Esophagus mucosa (tissue), 1 donor: ENCODE results near the gene AVPR2. TPM values are rescaled to one million over a fixed set of nuclear protein-coding genes. Genes with fewer than 3 reads are reported as not detected.

Experiments
- ATAC-seq: fragments of 200-7000 bp; cut with Tn5 transposase; one replicate; pipeline ENCODE4 v1.9.1; 2020
- total RNA-seq: library from RNA; stranded (reverse); gene quantifications from one replicate; pipeline ENCODE4 v1.2.4, GENCODE V29; 2023
- donor health status: DM: yes; HTN: yes; CAD: no.

AVPR2 gene
- total RNA-seq, 1 donor from 2014 or later, result 0.20 TPM

DNA sequence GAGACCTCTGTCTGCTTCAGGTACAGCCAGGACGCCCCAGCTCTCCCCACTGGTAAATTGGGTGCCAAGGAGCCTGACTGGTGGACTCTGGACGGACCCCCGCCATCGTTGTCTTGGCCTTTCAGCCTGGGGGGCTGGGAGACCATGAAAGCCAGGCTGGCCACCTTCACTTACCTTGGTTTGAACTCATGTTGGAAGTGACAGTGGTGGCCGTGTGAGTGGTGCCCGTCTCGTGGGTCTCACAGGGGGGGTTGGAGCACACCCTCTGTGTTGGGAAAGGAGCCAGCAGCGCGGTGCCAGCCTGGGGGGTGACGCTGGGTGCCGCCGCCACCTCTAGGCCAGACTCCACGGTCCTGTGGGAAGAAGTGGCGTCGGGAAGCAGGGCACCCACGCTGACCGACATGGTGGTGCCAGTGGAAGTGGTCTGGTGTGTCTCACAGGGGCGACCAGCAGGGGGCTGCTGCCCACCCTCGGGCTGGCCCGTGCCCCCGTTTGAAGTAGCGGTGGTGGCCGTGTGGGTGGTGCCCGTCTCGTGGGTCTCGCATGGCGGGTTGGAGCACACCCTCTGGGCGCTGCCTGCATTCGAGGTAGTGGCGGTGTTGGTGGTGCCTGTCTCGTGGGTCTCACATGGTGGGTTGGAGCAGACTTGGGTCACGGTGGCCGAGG is 49.6 kb downstream of the AVPR2 start:
- ATAC-seq, result no peak

DNA sequence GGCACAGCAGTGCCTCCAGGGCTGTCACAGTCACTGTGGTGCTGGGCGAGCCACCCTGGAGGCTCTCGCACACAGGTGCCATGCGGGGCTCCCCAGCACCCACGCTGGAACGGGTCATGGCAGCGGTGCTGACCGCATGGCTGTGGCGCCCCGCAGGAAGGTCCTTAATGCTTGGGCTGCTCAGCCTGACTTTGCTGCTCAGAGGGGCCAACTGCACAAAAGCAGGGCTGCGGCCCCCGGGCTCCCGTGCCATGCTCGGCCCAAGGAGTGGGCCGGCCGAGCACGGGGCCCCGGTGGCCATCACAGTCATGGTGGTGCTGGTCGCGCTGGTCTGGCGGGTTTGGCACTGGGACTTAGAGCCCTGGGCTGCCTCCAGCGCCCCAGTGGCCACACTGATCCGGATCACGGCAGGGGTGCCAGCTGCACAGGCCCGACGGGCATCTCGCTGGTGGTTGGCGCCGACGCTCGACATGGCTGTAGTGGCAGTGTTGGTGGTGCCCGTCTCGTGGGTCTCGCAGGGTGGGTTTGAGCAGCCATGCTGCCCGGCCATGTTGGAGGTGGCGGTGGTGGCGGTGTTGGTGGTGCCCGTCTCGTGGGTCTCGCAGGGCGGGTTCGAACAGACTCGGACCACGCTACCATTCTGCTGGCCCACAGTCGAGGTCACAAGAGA is 50.2 kb downstream of the AVPR2 start:
- ATAC-seq, result no peak

GRCh38 chrX:153955228-153955732 is 50.8 kb downstream of the AVPR2 start:
- no peak for ATAC-seq

- ATAC-seq, result no peak
These were observed 51.8 kb downstream of the AVPR2 start for GRCh38 chrX:153956044-153956907.

Other genes starting within 250 kb of the AVPR2 start
- gene PNCK, start 230.9 kb upstream of the AVPR2 start, total RNA-seq, result 1.00 TPM
- 62.0 TPM for gene SLC6A8, start 216.7 kb upstream of the AVPR2 start, total RNA-seq
- 191 TPM for gene BCAP31, start 180.3 kb upstream of the AVPR2 start, total RNA-seq
- 2.5 TPM for gene ABCD1, start 179.8 kb upstream of the AVPR2 start, total RNA-seq
- gene PLXNB3, start 140.4 kb upstream of the AVPR2 start, total RNA-seq, result 11.2 TPM
- gene SRPK3, start 123.6 kb upstream of the AVPR2 start, total RNA-seq, result 0.12 TPM
- 32.6 TPM for gene IDH3G, start 110.3 kb upstream of the AVPR2 start, total RNA-seq
- gene SSR4, start 110.0 kb upstream of the AVPR2 start, total RNA-seq, result 168 TPM
- gene PDZD4, start 74.1 kb upstream of the AVPR2 start, total RNA-seq, result 0.68 TPM
- 0.80 TPM for gene L1CAM, start 18.5 kb upstream of the AVPR2 start, total RNA-seq
- gene ARHGAP4, start 21.6 kb downstream of the AVPR2 start, total RNA-seq, result 7.5 TPM
- 73.6 TPM for gene NAA10, start 30.4 kb downstream of the AVPR2 start, total RNA-seq
- gene RENBP, start 40.0 kb downstream of the AVPR2 start, total RNA-seq, result 0.52 TPM
- gene HCFC1, start 67.1 kb downstream of the AVPR2 start, total RNA-seq, result 33.0 TPM
- 5.1 TPM for gene TMEM187, start 68.1 kb downstream of the AVPR2 start, total RNA-seq
- gene IRAK1, start 115.2 kb downstream of the AVPR2 start, total RNA-seq, result 97.8 TPM
- 25.1 TPM for gene MECP2, start 193.0 kb downstream of the AVPR2 start, total RNA-seq
- gene OPN1LW, start 239.6 kb downstream of the AVPR2 start, total RNA-seq, result not detected